Stimulated activated CD4-positive, alpha-beta T cell treated with anti-CD3 and anti-CD28 coated beads, TNF-alpha, amount 100 ng/mL, for 24 hours (primary cell): ENCODE measurements around the gene PTTG1IP2.

Source experiments
- DNase-seq, 3 experiments: peaks; one replicate each; pipeline ENCODE4 v3.0.0-alpha.2; 2020; ENCODE audit warnings: low read depth in 3 of 3

PTTG1IP2 gene

DNA sequence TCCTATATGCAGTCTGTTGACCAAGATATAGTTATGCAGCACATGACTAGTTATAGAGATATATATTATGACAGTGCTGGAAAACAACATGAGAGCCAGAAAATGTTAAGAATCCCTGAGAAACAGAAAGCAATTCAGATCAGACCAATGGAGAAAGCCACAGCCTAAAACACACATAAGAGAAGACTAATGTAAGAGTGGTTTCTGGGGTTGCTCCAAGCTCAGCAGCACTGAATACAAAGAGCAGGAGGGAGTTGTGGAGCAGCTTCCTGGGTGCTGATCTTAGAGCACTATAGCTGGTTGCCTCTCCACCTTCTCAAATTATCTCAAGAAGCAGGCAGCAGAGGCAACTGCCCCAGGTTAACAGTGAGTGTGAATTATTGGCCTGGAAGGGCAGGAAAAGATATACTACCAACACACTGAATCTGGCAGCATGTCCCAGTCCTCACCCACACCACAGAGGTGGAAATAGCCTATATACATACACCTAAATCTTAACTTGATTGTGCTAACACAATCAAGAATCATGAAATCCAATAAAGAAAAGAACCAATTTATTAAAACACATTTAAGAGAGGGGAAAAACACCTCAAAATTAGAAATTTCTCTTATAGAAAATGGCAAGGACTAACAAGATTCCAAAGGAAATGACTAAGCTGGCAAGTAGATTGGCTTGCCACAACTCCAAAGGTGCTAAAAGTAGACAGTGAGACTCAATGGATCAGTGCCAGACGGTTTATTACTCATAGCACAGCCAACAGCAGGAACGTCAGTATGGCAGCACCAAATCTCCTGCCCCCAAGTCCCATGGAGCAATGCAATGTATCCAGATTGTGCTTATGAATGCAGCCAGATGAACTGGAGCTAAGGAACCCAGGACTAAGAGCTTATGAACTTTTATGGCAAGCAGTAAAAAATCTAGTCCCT, 5.1 kb downstream of the PTTG1IP2 start:
- no peak for DNase-seq

DNA sequence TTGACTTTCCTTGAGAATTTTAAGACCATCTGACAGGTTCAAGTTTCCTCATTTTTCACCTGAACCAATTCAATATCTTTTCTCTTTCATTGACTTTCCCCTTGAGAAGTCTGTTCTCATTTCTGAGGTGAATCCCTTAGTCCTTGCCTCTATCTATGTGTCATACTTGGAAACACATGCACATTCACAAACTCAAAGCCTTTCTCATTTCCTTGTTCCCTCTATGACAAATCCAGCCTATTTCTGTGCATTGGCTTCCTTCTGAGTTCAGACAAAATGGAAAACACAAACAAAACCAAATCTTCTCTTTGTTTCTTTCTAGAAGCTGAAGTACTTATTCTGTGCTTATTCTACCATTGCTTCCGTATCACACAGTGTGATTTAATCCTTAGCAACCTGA, 13.8 kb downstream of the PTTG1IP2 start:
- DNase-seq = no peak

DNA sequence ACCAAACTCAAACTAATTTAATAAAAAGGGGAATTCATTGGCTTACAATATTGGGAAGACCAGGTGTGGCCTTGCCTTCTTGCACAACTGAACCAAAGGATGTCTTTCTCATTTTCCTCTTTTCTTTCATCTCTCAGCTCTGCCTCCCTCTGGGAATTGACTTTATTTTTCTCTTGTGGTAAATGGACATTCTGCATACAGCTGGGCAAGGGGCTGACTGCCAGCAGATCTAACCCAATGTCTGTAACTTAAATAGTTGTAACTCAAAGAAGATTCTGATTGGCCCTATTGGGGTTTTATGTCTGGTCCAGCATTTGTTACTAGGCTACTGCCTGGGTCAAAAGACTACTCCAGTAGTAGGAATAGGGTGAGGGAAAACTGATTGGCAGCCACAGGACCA, 15.3 kb downstream of the PTTG1IP2 start:
- DNase-seq = no peak

DNA sequence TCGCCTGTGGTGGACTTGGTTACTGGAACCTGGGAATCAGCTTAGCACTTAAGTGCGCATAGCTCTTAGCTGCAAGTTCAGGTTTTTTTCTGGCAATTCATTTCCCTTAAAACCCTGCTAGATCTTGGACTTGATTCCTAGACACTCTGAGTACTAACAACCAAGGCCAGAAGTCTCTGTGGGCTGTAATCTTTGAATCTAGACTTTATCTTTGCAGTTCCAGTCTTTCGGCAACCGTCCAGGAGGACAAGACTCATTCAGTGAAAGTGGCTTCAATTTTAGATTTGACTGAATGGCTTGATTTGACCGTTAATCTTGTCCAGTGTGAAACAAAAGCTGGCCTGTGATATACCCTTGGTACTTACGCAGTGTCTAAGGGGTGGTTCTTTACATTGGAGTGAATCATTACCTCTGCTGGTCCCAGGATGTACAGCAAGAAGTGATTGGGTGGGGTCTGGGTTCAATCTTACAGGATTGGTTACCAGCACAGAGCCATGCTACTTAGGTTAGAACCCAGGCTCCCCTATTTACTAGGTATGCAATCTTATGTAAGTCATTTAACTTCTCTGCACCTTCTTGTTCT, 16.4 kb downstream of the PTTG1IP2 start:
- DNase-seq = no peak

DNA sequence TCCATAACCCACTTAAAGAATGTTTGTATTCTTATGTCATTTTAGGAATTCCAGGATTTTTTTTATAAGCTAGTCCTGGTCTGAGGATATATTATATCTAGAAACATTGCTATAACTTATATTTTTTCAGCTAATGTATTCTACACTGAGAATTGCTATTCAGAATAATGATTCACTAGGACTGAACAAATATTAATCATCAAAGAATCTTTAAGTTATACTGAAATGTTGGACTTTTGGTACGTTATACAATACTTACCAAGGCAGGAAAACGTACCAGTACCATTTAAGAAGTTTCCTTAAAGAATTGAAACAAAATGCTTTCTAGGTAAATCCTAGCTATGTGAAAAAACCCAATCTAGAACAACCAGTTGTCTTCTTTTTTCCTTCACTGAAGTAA, 18.4 kb downstream of the PTTG1IP2 start:
- DNase-seq = no peak

DNA sequence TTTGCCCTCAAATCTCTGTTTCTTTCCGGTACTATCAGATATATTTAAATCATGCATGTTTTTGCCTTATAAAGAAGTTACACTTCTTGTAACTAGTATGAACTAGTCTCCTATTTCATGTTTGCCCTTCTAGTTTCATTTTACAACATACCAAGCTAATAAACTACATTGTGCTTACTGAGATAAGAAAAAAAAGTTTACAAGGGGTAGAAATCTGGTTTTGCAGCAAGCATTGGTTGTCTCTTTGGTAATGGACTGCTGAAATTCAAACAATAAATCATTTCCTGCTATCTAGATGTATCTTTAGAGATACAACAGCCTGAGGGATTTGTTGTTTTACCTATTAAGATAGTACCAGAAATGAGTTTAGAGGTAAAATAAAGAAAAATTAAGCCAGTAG, 18.8 kb downstream of the PTTG1IP2 start:
- no peak for DNase-seq

DNA sequence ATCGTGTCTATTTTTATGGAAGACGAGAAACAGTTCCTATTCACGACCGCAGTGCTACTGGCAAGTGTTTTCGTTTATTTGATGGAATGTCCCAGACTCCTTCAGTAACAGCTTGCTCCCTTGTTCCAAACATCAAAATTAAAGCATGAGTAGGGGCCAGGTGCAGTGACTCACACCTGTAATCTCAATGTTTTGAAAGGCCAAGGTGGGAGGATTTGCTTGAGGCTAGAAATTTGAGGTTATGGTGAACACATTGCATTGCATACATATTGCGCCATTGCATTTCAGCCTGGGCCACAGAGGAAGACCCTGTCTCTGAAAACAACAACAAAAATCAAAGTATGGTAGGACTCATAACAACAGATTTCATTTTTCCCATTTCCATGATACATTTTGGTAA, 22.8 kb downstream of the PTTG1IP2 start:
- DNase-seq = no peak

DNA sequence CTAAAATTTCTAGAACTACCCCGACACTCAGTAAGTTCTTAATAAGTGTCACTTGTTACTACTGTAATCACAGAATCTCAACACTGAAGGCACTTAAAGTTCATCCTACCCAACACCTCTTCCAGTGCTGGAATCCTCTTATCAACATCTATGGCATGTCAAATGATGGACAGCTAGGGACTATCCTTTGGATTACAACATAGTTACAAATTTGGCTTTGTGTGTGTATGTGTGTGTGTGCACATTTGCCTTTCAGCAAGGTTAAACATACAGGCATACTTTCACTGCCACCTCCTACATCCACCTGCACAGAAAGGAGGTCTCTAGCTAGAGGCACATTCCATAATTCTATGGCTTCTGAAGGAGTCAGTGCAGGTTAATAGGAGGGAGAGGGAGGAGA, 25.8 kb downstream of the PTTG1IP2 start:
- no peak for DNase-seq

DNA sequence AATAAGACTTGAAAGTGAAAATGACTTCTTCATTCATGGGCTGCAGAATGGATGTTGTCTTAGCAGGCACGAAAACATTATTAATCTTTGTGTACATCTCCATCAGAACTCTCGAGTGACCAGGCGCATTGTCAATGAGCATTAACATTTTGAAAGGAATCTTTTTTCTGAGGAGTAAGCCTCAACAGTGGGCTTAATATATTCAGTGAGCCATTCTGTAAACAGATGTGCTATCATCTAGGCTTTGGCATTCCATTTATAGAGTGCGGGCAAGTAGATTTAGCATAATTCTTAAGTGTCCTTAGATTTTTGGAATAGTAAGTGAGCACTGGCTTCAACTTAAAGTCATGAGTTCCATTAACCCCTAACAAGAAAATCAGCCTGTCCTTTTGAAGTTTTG, 33.1 kb downstream of the PTTG1IP2 start:
- no peak for DNase-seq

DNA sequence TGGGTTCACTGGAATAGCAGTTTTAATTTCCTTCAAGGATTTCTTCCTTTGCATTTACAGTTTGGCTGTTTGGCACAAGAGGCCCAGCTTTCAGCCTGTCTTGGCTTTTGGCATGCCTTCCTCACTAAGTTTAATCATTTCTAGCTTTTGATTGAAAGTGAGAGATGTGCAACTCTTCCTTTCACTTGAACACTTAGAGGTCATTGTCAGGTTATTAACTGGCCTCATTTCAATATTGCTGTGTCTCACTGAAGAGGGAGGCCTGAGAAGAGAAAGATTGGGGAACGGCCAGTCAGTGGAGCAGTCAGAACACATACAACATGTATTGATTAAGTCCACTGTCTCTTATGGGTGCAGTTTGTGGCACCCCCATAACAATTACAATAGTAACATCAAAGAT, 33.9 kb downstream of the PTTG1IP2 start:
- no peak for DNase-seq

DNA sequence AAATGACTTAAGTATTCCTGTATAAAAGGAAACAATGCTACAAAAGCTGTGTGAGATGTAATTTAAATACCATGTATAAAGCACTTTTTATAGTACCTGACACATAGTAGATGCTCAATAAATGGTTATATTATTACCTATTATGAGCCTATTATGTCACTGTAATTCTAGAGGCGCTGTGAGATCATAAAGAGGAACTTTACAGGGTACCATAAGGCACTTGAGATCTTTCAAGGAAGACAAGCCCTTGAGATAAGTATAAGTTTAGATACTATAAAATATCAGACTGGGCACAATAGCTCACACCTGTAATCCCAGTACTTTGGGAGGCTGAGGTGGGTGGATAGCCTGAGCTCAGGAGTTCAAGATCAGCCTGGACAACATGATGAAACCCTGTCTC, 38.3 kb downstream of the PTTG1IP2 start:
- no peak for DNase-seq

DNA sequence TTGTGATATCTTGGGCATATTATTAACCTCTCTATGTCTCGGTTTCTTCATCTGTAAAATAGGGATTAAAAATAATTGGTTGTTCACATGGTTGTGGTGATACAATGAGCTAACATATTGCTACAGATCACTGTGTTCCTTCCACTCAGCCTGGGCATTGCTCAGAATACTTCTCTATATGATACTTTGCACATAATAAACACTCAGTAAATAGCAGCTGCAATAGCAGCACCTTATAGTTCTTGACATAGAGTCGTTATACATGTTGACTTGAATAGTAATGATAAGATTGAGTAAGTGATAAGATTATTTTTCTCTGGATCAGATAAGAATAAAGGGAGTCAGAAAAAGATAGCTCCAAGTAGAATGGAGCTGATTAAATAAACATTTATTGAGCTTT, 42.3 kb downstream of the PTTG1IP2 start:
- DNase-seq = no peak

DNA sequence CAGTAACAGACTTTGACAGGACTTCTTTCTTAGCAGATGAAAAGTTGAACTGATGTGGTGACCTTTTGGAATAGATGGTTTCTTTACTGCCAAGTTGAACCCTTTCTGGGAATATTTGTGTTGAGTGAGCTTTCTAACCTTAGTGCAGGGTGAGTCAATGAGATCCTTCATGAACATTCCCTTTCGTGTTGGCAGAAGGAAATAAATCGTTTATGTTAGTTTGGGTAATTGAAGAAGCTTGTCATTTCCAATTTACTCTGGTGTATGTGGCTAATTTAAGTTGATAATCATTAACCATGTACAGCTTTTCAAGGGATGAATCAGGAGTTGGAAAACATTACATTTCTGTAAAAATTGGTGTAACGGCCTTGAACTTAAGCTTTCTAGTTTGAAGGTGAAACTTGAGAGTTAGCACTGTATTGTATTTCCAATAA, 43.4 kb downstream of the PTTG1IP2 start:
- no peak for DNase-seq

DNA sequence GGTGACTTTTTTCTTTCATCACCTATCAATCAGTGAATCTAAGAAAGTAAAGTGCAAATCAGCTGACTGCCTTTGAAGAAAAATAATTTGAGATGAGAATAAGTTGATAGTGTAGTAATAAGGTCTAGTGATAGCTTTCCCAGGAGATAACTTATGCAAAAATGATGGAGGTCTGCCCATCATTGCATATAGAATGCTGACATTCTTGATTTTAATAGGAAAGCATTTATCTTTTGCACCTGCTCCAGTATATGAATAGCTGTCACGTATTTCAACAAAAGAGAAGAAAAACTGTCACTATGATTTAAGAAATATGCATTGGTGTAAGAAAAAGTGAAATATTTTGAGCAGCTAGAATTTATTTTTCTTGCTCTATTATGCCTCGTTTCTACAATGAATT, 46.8 kb downstream of the PTTG1IP2 start:
- no peak for DNase-seq

DNA sequence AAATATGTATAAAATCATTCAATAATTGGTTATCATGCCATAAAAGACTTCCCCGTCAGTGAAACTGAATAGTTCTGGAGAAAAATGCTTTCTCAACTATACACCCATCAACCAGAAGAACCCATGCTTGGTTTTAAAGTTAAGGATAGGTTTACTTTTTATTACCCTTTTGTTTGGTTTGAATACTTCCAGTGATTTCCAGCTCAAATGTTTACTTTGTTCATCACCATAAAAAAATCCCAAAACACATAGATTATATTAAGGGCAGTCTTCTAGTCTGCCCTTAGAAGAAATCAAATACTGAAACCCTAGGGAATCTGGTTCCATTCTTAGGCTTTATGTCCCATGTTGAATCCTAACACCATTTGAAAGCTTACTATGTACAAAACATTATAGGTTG, 49.2 kb downstream of the PTTG1IP2 start:
- DNase-seq = no peak

DNA sequence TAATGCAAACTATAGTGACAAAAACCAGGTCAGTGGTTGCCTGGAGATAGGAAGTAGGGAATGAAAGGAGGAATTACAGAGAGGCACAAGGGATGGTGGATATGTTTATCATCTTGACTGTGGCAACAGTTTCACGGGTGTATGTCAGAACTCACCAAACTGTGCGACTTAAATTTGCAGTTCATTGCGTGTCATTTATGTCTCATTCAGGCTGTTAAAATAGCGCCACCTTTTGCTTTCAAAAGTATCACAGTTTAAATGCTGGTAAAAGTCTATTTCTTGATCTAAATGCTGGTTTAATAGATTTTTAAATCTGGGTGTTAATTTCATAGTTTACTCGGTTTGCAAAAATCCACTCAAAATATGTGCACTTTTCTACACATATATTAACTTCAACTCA, 51.0 kb downstream of the PTTG1IP2 start:
- no peak for DNase-seq

DNA sequence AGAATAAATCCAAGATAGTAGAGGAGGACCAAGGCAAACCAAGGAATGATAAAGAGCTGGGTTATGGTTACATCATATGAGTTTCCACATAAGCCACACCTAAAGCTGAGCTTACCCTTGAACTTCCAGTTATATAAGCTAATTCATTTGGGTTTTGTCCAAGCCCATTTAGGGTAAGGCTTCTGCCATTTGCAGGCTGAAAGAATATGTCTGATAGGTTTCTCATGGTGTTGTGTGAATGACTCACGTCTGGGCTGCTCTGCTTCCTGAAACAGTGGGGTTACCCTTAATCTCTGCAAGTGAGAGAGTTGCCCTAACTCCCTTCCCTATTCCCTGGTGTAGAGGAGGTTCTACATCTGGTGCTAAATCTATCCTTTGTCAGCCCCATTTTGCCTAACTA, 60.8 kb downstream of the PTTG1IP2 start:
- no peak for DNase-seq

DNA sequence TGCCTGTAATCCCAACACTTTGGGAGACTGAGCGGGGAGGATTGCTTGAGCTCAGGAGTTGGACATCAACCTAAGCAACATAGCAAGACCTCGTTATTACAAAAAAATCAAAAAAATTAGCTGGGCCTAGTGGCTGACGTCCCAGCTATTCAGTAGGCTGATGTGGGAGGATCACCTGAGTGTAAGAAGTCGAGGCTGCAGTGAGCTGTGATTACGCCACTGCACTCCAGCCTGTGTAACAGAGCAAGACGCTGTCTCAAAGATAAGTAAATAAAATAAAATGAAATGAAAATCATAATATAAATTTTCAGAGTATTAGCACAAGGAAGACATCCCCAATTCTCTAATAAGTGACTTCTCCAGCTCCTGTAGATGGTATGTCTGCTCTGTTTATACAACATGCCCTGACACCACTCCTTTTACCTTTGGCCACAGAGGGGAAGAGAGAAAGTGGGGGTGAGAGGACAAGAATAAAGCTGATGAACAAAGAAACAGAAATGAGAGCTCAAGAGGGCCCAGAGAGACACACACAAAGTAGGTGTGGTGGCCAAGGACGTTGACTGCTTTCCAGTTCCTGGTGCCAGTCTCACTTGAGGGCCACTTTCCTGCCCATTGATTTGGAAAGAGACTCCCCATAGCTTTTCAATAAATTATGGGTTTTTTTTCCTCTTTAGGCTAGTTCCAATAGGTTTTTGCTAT, 62.9 kb downstream of the PTTG1IP2 start:
- DNase-seq = no peak

DNA sequence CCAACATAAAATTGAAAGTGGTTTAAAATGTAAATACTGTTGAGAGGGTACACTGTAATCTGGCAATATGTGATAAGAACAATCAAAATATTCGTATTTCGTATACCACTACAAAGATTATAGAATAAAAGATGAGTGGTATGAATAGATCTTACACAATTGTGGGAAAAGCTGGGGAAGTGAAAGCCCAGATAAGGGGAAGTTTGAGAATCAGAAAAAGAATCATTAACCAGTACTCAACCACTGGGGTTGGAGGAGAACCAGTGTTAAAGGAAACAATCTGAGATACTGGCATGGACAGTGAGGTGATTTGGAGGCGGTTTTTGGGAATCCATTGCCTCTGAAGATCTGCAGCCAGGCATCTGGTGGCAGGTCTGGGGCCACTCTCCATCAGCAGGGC, 67.0 kb downstream of the PTTG1IP2 start:
- no peak for DNase-seq

DNA sequence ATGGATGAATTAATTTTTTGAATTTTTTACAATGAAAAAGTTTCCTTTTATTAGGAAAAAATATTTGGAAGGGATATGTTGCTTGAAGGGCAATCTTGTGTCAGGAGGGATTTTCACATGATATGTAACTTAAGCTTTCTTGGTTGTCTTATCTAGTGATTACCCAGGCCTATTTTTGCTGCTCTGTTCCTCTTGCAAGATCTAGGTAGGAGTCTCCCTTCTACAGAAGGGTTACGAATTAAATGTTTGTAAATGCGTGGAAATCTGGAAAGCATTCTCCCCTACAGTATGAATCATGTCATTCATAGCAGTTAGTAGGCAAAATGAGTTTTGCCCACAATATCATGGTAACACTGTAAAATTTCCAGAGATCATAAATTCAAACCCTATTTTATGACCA, 69.0 kb downstream of the PTTG1IP2 start:
- no peak for DNase-seq

DNA sequence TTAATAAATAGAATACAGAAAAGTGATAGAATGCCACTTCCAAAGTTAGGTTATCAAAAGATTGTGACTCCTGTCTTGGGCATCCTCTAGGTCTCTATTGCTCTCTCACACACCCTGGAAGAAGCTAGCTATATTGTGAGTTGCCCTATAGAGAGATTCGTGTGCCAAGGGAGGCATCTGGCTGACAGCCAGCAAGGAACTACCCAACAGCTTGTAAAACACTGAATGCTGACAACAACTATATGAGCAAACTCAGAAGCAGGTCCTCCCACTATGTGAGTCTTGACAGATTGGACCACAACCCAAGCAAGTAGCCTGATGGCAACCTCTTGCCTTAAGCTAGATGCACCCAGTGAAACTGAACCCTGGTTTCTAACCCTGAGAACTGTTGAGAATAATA, 71.0 kb downstream of the PTTG1IP2 start:
- no peak for DNase-seq

DNA sequence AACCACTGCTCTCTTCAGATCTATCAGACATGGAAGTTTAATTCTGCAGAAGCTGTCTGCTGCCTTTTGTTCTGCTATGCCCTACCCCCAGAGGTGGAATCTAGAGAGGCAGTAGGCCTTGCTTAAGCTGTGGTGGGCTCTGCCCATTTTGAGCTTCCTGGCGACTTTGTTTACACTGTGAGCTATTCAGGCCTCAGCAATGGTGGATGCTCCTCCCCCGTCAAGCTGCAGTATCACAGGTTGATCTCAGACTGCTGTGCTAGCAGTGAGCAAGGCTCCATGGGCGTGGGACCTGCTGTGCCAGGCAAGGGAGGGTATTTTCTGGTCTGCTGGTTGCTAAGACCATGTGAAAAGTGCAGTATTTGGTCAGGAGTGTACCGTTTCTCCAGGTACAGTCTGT, 81.6 kb downstream of the PTTG1IP2 start:
- DNase-seq = no peak

DNA sequence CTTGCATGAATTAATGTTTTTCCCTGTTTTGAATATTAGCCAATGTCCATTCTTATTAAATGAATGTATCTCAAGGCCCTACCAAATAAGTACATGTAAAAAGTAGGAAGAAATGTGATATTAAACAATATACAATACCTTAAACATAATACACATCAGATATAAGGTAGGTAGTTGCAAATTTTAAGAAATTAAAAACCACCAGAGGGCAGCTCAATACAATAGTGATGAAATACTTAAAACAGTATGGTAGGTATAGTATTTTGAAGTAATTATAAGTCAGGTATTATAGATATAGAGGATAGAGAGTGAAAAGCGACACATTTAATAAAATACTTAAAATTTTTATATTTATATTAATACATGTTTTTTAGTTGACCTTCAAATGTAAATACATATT, 83.1 kb downstream of the PTTG1IP2 start:
- DNase-seq = no peak
